Panc1 (cell line): Measurements from ENCODE around the gene MRPL46. TPM values are rescaled to one million over a fixed set of nuclear protein-coding genes. Genes with fewer than 3 reads are reported as not detected.

ENCODE experiments used
- ATAC-seq: fragments of 200-7000 bp; cut with Tn5 transposase; 2 replicates; pipeline ENCODE4 v1.9.1; 2020; ENCODE audit warnings: mild to moderate bottlenecking, moderate library complexity
- BruUV-seq: library from RNA; stranded (reverse); fragments of 400-500 nt; replicated peaks from 2 replicates; lab custom pipeline; 2021; lab: Mats Ljungman, UMichigan
- CTCF ChIA-PET: fragments of 300-600 bp; sonication (Branson Sonifier 250); formaldehyde crosslinking; loops from one replicate; lab custom pipeline; 2022; ENCODE audit warnings: antibody characterized with exemption; lab: Charles Lee
- POLR2A ChIA-PET: fragments of 300-600 bp; sonication (Branson Sonifier 250); formaldehyde crosslinking; loops from one replicate; lab custom pipeline; 2022; ENCODE audit warnings: antibody characterized with exemption; lab: Charles Lee
- DNase-seq: peaks from one replicate; pipeline ENCODE4 v3.0.0-alpha.2; 2010; ENCODE audit warnings: low read depth, low spot score
- H3K27ac ChIP-seq: 2 replicates; pipeline ENCODE4 v1.5.1; 2011; ENCODE audit warnings: mild to moderate bottlenecking, low read length, inconsistent platforms
- H3K27me3 ChIP-seq: fragments of 200-500 bp; sonication (Bioruptor generic); 2 replicates; pipeline ENCODE4 v1.6.0; 2014; ENCODE audit warnings: low read length, inconsistent platforms; ENCODE audit not compliant: control insufficient read depth, insufficient read depth
- H3K36me3 ChIP-seq: fragments of 200-500 bp; sonication (Bioruptor generic); 2 replicates; pipeline ENCODE4 v1.5.1; 2014; ENCODE audit warnings: inconsistent platforms, mild to moderate bottlenecking, low read length, moderate library complexity; ENCODE audit not compliant: control insufficient read depth, insufficient read depth
- H3K4me1 ChIP-seq: 2 replicates; pipeline ENCODE4 v1.5.1; 2011; ENCODE audit warnings: inconsistent platforms, mild to moderate bottlenecking, low read length, moderate library complexity; ENCODE audit not compliant: control insufficient read depth, insufficient read depth
- H3K4me3 ChIP-seq, 2 experiments: 2 replicates each; pipeline ENCODE4 v1.5.1; 2011 to 2012; ENCODE audit warnings: low read depth in 2 of 2, low read length in 2 of 2, mild to moderate bottlenecking in 2 of 2, inconsistent platforms in 1 of 2, moderate library complexity in 1 of 2
- H3K9me3 ChIP-seq: fragments of 200-500 bp; sonication (Bioruptor generic); 2 replicates; pipeline ENCODE4 v1.5.1; 2014; ENCODE audit warnings: low read depth, mild to moderate bottlenecking, inconsistent platforms, low read length, moderate library complexity; ENCODE audit not compliant: control insufficient read depth, insufficient read depth
- CTCF ChIP-seq: fragments of 450-650 bp; IDR thresholded peaks from 2 replicates; pipeline ENCODE4 v1.5.1; 2017; ENCODE audit warnings: mild to moderate bottlenecking
- POLR2AphosphoS5 ChIP-seq: IDR thresholded peaks from 2 replicates; pipeline ENCODE4 v1.6.1; 2012; ENCODE audit warnings: mild to moderate bottlenecking, low read depth, low read length, moderate library complexity
- REST ChIP-seq, 2 experiments: IDR thresholded peaks; 2 replicates each; pipeline ENCODE4 v1.6.1; 2011 to 2012; ENCODE audit warnings: low read depth in 2 of 2, control low read depth in 1 of 2, low read length in 1 of 2, mild to moderate bottlenecking in 1 of 2, moderate library complexity in 1 of 2; ENCODE audit not compliant: insufficient read depth in 1 of 2
- SIN3A ChIP-seq: IDR thresholded peaks from 2 replicates; pipeline ENCODE4 v1.6.1; 2012; ENCODE audit warnings: low read depth, mild to moderate bottlenecking, low read length, moderate library complexity, borderline replicate concordance; ENCODE audit not compliant: insufficient read depth
- TCF7L2 ChIP-seq: IDR thresholded peaks from 2 replicates; pipeline ENCODE4 v1.6.1; 2011; ENCODE audit warnings: mild to moderate bottlenecking, low read depth, low read length, inconsistent platforms
- in situ Hi-C: cut with HindIII; loops from 2 replicates; pipeline ENCODE4 v1.10.0; 2016; ENCODE audit warnings: low sequenced_read_pairs, low pct_unique_long_range_greater_than_20kb
- intact Hi-C: fragments of 100-400 bp; cut with micrococcal nuclease; formaldehyde crosslinking; loops from one replicate; pipeline ENCODE4 v1.10.0; 2022; ENCODE audit not compliant: unreplicated experiment
- total RNA-seq: library from RNA; stranded (reverse); gene quantifications from one replicate; pipeline ENCODE4 v1.2.1, GENCODE V29; 2021; ENCODE audit not compliant: unreplicated experiment

The MRPL46 gene
- total RNA-seq, 1 experiment from 2014 or later = 31.3 TPM

GRCh38 chr15:88511161-88511560 lies 44.0 kb upstream of the MRPL46 start:
- ATAC-seq (no peak), DNase-seq (no peak)
- Histone ChIP-seq H3K9me3 (no peaks in the 10 kb centered on the region), H3K27ac (no peak overlapping the region), H3K4me1 (no peaks in the 10 kb centered on the region), H3K27me3 (no peaks in the 10 kb centered on the region), H3K36me3 (no peaks in the 10 kb centered on the region), H3K4me3 (no peak overlapping the region)
- intact Hi-C loops = no loop called here
- POLR2A ChIA-PET = no interaction called here
- no peak for TF ChIP-seq REST (IDR thresholded peaks at IDR 0.05; ENCODE audit: insufficient read depth in 1 of 2, low read depth in 2 of 2, low read length in 1 of 2)
- no peak for TF ChIP-seq SIN3A
- TF ChIP-seq TCF7L2 = no peak
- no peak for TF ChIP-seq CTCF
- TF ChIP-seq POLR2AphosphoS5 = no peak
- CTCF ChIA-PET = no interaction called here
- in situ Hi-C loops = no loop called here
- BruUV-seq = no TSS peak

- Histone ChIP-seq H3K27ac (no peak overlapping the region), H3K4me3 (no peak overlapping the region), H3K27me3 (no peaks in the 10 kb centered on the region), H3K9me3 (no peaks in the 10 kb centered on the region), H3K36me3 (no peaks in the 10 kb centered on the region), H3K4me1 (no peaks in the 10 kb centered on the region)
- DNase-seq = no peak
- no peak for ATAC-seq
- ChIA-PET CTCF (no interaction called here), POLR2A (no interaction called here)
- TF ChIP-seq SIN3A (no peak), CTCF (no peak), POLR2AphosphoS5 (no peak), TCF7L2 (no peak), REST (IDR thresholded peaks at IDR 0.05; ENCODE audit: insufficient read depth in 1 of 2, low read depth in 2 of 2, low read length in 1 of 2) (no peak)
- in situ Hi-C loops (no loop called here), intact Hi-C loops (no loop called here)
- no TSS peak for BruUV-seq
Measured at GRCh38 chr15:88509964-88510363, 42.8 kb upstream of the MRPL46 start.
